Vagina (tissue), 2 donors: ENCODE results near the gene MSH3.

Experiments
- POLR2A ChIP-seq, 2 donors: fragments of 450-650 bp; IDR thresholded peaks; one replicate each; pipeline ENCODE4 v1.6.1; 2017; ENCODE audit warnings: antibody characterized with exemption in 2 of 2, mild to moderate bottlenecking in 2 of 2, moderate library complexity in 2 of 2
- POLR2AphosphoS5 ChIP-seq, 2 donors: sonication (generic); formaldehyde crosslinking; IDR thresholded peaks; one replicate each; pipeline ENCODE4 v1.9.0; 2017; ENCODE audit warnings: antibody characterized with exemption in 2 of 2, mild to moderate bottlenecking in 2 of 2, low read depth in 1 of 2; ENCODE audit not compliant: insufficient read depth in 1 of 2
- TF ChIP-seq, protein P1 (sequence below), 3 experiments: fragments of 450-650 bp in 2 of 3; fragments of 200-600 bp in 1 of 3; sonication (generic) in 1 of 3; IDR thresholded peaks; one replicate each; pipeline ENCODE4 v1.5.1; 2017 to 2019; ENCODE audit warnings: antibody characterized with exemption in 3 of 3, mild to moderate bottlenecking in 2 of 3, moderate library complexity in 2 of 3

DNA sequence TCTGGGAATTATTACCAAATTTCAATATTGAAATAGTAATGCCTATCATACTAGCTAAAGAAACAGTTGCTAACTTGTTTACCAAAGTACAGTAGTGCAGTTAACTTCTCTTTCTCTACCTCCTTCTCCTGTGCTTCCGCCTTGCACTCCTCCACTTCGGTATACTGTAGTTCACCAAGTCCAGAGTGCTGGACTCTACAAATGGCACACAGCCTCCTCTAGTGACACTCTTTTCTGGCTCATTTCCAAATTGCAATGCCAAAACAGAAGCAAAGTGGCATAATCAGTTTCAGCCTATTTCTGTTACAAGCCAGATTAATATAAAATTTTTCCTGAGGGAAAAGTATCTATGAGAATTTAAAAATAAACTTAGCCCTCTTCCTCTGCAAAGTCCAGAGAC is 219.7 kb downstream of the MSH3 start:
- TF ChIP-seq, protein P1, sequence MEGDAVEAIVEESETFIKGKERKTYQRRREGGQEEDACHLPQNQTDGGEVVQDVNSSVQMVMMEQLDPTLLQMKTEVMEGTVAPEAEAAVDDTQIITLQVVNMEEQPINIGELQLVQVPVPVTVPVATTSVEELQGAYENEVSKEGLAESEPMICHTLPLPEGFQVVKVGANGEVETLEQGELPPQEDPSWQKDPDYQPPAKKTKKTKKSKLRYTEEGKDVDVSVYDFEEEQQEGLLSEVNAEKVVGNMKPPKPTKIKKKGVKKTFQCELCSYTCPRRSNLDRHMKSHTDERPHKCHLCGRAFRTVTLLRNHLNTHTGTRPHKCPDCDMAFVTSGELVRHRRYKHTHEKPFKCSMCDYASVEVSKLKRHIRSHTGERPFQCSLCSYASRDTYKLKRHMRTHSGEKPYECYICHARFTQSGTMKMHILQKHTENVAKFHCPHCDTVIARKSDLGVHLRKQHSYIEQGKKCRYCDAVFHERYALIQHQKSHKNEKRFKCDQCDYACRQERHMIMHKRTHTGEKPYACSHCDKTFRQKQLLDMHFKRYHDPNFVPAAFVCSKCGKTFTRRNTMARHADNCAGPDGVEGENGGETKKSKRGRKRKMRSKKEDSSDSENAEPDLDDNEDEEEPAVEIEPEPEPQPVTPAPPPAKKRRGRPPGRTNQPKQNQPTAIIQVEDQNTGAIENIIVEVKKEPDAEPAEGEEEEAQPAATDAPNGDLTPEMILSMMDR (IDR thresholded peaks at IDR 0.05): no peak
- TF ChIP-seq POLR2A (IDR thresholded peaks at IDR 0.05): no peak
- no peak for TF ChIP-seq POLR2AphosphoS5 (IDR thresholded peaks at IDR 0.05; ENCODE audit: insufficient read depth in 1 of 2, low read depth in 1 of 2)
